ENCODE data around the gene ZNF346. TPM values are rescaled to one million over a fixed set of nuclear protein-coding genes. Genes with fewer than 3 reads are reported as not detected.

Gene ZNF346
- total RNA-seq, 1 experiment from 2014 or later, result 32.5 TPM

- DNase-seq (ENCODE audit: unreplicated experiment), result no peak
- Mint-ChIP-seq H3K27me3 (ENCODE audit: insufficient read depth, unreplicated experiment) (peaks cover 34% of the 10 kb centered on the region), H3K4me1 (ENCODE audit: insufficient read depth, unreplicated experiment) (no peaks in the 10 kb centered on the region), H3K4me3 (ENCODE audit: unreplicated experiment) (no peak overlapping the region), H3K27ac (ENCODE audit: low read depth, unreplicated experiment) (no peak overlapping the region), H3K9me3 (ENCODE audit: unreplicated experiment) (no peaks in the 10 kb centered on the region), H3K36me3 (ENCODE audit: insufficient read depth, unreplicated experiment) (no peaks in the 10 kb centered on the region)
- POLR2A ChIA-PET, result no interaction called here
- intact Hi-C loops (cut with micrococcal nuclease), result no loop called here
- BruUV-seq (replicated peaks), result no TSS peak
- CTCF ChIA-PET, result interaction anchor here (0.7 to 1.5 kb wide), 3 partner anchors 10 to 36 kb away, joined by 4 to 8 read pairs (median 8); no protein-coding TSS in a partner anchor
- no peak for TF ChIP-seq CTCF (IDR thresholded peaks at IDR 0.05; ENCODE audit: unreplicated experiment)
Observed at GRCh38 chr5:177103523-177104253, 81.2 kb downstream of the ZNF346 start.

DNA sequence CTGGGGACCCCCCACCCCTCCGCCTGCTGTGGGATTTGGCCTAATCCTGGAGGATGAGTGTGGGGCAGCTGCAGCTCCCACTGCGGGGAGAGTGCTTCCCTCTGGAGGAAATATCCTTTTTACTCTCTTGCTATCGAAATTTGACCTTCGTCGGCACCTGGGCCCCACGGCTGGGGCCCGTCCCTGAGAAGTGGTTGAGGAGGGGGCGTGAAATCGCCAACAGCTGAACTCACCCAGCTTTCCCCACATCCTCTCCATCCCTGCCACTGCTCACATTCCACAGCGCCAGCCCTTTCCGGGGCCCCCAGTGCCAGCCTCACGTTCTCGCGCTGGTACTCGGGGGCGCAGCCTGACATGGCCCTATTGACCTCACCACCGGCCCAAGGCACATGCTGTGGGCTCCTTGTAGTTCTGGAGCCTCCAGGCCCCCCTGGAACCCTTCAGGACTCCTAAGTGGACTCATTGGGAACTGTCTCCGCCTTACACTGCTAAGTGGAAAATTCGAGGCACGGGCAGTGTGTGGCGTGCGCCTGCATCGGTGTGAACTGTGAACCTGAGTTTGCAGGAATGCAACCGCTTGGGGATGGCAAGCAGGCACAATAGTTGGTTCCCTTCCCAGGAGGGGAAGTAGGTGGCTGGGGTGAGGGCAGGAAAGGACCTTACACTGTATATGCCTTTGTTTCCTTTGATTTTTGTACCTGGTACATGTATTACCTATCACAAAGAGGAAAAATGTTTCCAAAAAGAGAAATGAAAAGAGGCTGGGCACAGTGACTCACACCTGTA, 83.4 kb downstream of the ZNF346 start:
- BruUV-seq (replicated peaks), result no TSS peak

DNA sequence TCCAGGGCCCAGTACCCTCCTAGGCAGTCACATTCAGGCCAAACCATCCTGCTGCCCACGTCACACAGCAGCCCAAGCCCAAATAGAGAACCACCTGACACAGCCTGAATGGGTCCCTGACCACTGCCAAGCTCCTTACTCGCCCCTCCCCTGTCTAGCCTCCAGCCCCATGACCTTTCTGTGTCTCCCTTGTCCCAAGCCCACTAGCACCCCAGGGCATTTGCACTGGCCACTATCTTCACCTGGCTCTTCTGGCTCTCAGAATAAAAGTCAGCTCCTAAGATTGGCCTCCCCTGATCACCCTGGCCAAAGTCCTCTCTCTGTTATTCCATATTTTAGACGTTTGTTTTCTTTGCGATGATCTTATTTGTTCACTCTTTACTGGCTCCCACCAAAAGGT, 84.7 kb downstream of the ZNF346 start:
- ChIA-PET CTCF (interaction anchor here (0.6 to 1.1 kb wide), 7 partner anchors 10 to 447 kb away, joined by 3 to 4 read pairs (median 3); no protein-coding TSS in a partner anchor), POLR2A (no interaction called here)
- H3K27ac Mint-ChIP-seq (ENCODE audit: low read depth, unreplicated experiment), result no peak overlapping the region
- BruUV-seq (replicated peaks), result no TSS peak
- TF ChIP-seq CTCF (IDR thresholded peaks at IDR 0.05; ENCODE audit: unreplicated experiment), result no peak
- intact Hi-C loops (cut with micrococcal nuclease), result no loop called here
- no peaks in the 10 kb centered on the region for H3K9me3 Mint-ChIP-seq (ENCODE audit: unreplicated experiment)
- no peak overlapping the region for H3K4me3 Mint-ChIP-seq (ENCODE audit: unreplicated experiment)
- H3K4me1 Mint-ChIP-seq (ENCODE audit: insufficient read depth, unreplicated experiment), result no peaks in the 10 kb centered on the region
- no peak for DNase-seq (ENCODE audit: unreplicated experiment)
- H3K27me3 Mint-ChIP-seq (ENCODE audit: insufficient read depth, unreplicated experiment), result peaks cover 11% of the 10 kb centered on the region
- H3K36me3 Mint-ChIP-seq (ENCODE audit: insufficient read depth, unreplicated experiment), result no peaks in the 10 kb centered on the region

More for the DNA sequence above, 83.4 kb downstream of the ZNF346 start:
- TF ChIP-seq CTCF (IDR thresholded peaks at IDR 0.05; ENCODE audit: unreplicated experiment), result no peak
- ChIA-PET CTCF (interaction anchor here (0.6 to 1.1 kb wide), 3 partner anchors 8 to 54 kb away, joined by 3 to 4 read pairs (median 3); no protein-coding TSS in a partner anchor), POLR2A (no interaction called here)
- Mint-ChIP-seq H3K4me3 (ENCODE audit: unreplicated experiment) (no peak overlapping the region), H3K9me3 (ENCODE audit: unreplicated experiment) (no peaks in the 10 kb centered on the region), H3K4me1 (ENCODE audit: insufficient read depth, unreplicated experiment) (no peaks in the 10 kb centered on the region), H3K36me3 (ENCODE audit: insufficient read depth, unreplicated experiment) (no peaks in the 10 kb centered on the region), H3K27me3 (ENCODE audit: insufficient read depth, unreplicated experiment) (peaks cover 17% of the 10 kb centered on the region), H3K27ac (ENCODE audit: low read depth, unreplicated experiment) (no peak overlapping the region)
- intact Hi-C loops (cut with micrococcal nuclease), result no loop called here
- DNase-seq (ENCODE audit: unreplicated experiment), result no peak

- no peaks in the 10 kb centered on the region for H3K36me3 Mint-ChIP-seq (ENCODE audit: insufficient read depth, unreplicated experiment)
- intact Hi-C loops (cut with micrococcal nuclease), result loop anchor here (5.0 kb wide), 2 partner anchors 392 to 538 kb away; no protein-coding TSS in a partner anchor
- DNase-seq (ENCODE audit: unreplicated experiment), result no peak
- no peak overlapping the region for H3K4me3 Mint-ChIP-seq (ENCODE audit: unreplicated experiment)
- BruUV-seq (replicated peaks), result no TSS peak
- peaks cover 11% of the 10 kb centered on the region for H3K27me3 Mint-ChIP-seq (ENCODE audit: insufficient read depth, unreplicated experiment)
- no peaks in the 10 kb centered on the region for H3K9me3 Mint-ChIP-seq (ENCODE audit: unreplicated experiment)
- ChIA-PET POLR2A (no interaction called here), CTCF (interaction anchor here (1.7 to 8.1 kb wide), 6 partner anchors 21 to 450 kb away, joined by 4 to 235 read pairs (median 86); partner anchors contain the start of genes FGFR4 and NSD1)
- H3K27ac Mint-ChIP-seq (ENCODE audit: low read depth, unreplicated experiment), result no peak overlapping the region
- H3K4me1 Mint-ChIP-seq (ENCODE audit: insufficient read depth, unreplicated experiment), result peaks cover 4% of the 10 kb centered on the region
- TF ChIP-seq CTCF (IDR thresholded peaks at IDR 0.05; ENCODE audit: unreplicated experiment), result no peak
Observed at GRCh38 chr5:177109810-177110209, 87.3 kb downstream of the ZNF346 start.
